ENCODE results near the gene WDR93.

DNA sequence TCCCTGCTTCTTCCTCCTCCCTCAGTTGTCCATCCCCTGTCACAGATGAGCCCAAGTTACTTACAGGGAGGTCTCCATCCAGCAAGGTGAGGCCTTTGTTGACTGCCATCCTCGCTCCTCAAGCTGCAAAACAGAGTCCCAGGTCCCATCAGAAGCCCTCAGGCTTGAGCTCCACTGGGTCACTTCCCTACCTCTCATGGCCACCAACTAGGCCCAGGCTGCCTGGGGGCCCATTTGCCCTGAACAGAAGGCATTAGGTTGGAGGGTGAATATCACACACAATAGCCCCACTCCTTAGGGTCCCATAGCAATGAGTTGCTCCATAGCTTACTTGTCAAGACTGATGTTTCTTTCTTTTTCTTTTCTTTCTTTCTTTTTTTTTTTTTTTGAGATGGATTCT is 13.2 kb upstream of the WDR93 start:
- TF ChIP-seq, protein P1, sequence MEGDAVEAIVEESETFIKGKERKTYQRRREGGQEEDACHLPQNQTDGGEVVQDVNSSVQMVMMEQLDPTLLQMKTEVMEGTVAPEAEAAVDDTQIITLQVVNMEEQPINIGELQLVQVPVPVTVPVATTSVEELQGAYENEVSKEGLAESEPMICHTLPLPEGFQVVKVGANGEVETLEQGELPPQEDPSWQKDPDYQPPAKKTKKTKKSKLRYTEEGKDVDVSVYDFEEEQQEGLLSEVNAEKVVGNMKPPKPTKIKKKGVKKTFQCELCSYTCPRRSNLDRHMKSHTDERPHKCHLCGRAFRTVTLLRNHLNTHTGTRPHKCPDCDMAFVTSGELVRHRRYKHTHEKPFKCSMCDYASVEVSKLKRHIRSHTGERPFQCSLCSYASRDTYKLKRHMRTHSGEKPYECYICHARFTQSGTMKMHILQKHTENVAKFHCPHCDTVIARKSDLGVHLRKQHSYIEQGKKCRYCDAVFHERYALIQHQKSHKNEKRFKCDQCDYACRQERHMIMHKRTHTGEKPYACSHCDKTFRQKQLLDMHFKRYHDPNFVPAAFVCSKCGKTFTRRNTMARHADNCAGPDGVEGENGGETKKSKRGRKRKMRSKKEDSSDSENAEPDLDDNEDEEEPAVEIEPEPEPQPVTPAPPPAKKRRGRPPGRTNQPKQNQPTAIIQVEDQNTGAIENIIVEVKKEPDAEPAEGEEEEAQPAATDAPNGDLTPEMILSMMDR (IDR thresholded peaks at IDR 0.05), result no peak
- no peak for TF ChIP-seq POLR2A (IDR thresholded peaks at IDR 0.05)
